Neural cell (in vitro differentiated cells): ENCODE data around the gene RBBP7. TPM values are rescaled to one million over a fixed set of nuclear protein-coding genes. Genes with fewer than 3 reads are reported as not detected.

Source experiments
- H2AFZ ChIP-seq: fragments of 200-600, 300-800 bp; sonication (generic), shearing (Covaris generic); 2 replicates; pipeline ENCODE4 v1.6.0; 2014; ENCODE audit warnings: low read depth, mild to moderate bottlenecking, antibody characterized with exemption, low read length, moderate library complexity
- H3F3A ChIP-seq: fragments of 200-600 bp; shearing (Covaris generic); 2 replicates; pipeline ENCODE4 v1.6.1; 2016; ENCODE audit warnings: mild to moderate bottlenecking, moderate library complexity, mixed read lengths, antibody characterized with exemption, low read length; ENCODE audit not compliant: insufficient read depth, poor library complexity, severe bottlenecking
- H3K27ac ChIP-seq: fragments of 200-600, 300-800 bp; sonication (generic), shearing (Covaris generic); 2 replicates; pipeline ENCODE4 v1.5.1; 2014; ENCODE audit warnings: mild to moderate bottlenecking, low read length, moderate library complexity
- H3K27me3 ChIP-seq: fragments of 300-800, 200-600 bp; sonication (generic), shearing (Covaris generic); 2 replicates; pipeline ENCODE4 v1.6.0; 2014; ENCODE audit warnings: mild to moderate bottlenecking, low read depth, low read length, moderate library complexity; ENCODE audit not compliant: insufficient read depth
- H3K36me3 ChIP-seq: fragments of 300-800, 200-600 bp; sonication (generic), shearing (Covaris generic); 2 replicates; pipeline ENCODE4 v1.5.1; 2014; ENCODE audit warnings: mild to moderate bottlenecking, antibody characterized with exemption, low read length, moderate library complexity; ENCODE audit not compliant: insufficient read depth
- H3K4me2 ChIP-seq: fragments of 300-800, 200-600 bp; sonication (generic), shearing (Covaris generic); 2 replicates; pipeline ENCODE4 v1.6.0; 2014; ENCODE audit warnings: mild to moderate bottlenecking, low read length
- H3K4me3 ChIP-seq: fragments of 300-800, 200-600 bp; sonication (generic), shearing (Covaris generic); 2 replicates; pipeline ENCODE4 v1.5.1; 2014; ENCODE audit warnings: mild to moderate bottlenecking, low read length, moderate library complexity
- H3K79me2 ChIP-seq: fragments of 200-600 bp; shearing (Covaris generic); replicated peaks from 2 replicates; pipeline ENCODE4 v1.6.0; 2014; ENCODE audit warnings: mild to moderate bottlenecking, low read length, moderate library complexity; ENCODE audit not compliant: insufficient read depth
- H3K9ac ChIP-seq: fragments of 300-800, 200-600 bp; sonication (generic), shearing (Covaris generic); 2 replicates; pipeline ENCODE4 v1.6.1; 2016; ENCODE audit warnings: mild to moderate bottlenecking, low read length, mixed read lengths
- H3K9me2 ChIP-seq: fragments of 200-600 bp; shearing (Covaris generic); 2 replicates; pipeline ENCODE4 v1.6.1; 2016; ENCODE audit warnings: mild to moderate bottlenecking, low read length, mixed read lengths; ENCODE audit not compliant: insufficient read depth
- H3K9me3 ChIP-seq: fragments of 200-600, 300-800 bp; sonication (generic), shearing (Covaris generic); 2 replicates; pipeline ENCODE4 v1.6.1; 2016; ENCODE audit warnings: mild to moderate bottlenecking, mixed run types, low read length, moderate library complexity, mixed read lengths
- H4K20me1 ChIP-seq: fragments of 200-600 bp; shearing (Covaris generic); 2 replicates; pipeline ENCODE4 v1.6.1; 2016; ENCODE audit warnings: mild to moderate bottlenecking, mixed run types; ENCODE audit not compliant: insufficient read depth
- CTCF ChIP-seq: fragments of 450-650 bp; IDR thresholded peaks from 2 replicates; pipeline ENCODE4 v1.5.1; 2014; ENCODE audit warnings: antibody characterized with exemption, mild to moderate bottlenecking, moderate library complexity; ENCODE audit not compliant: poor library complexity, severe bottlenecking
- EP300 ChIP-seq: fragments of 450-650 bp; conservative IDR thresholded peaks from 2 replicates; pipeline ENCODE4 v1.6.1; 2014; ENCODE audit warnings: antibody characterized with exemption, mild to moderate bottlenecking, moderate library complexity; ENCODE audit not compliant: poor library complexity, severe bottlenecking
- EZH2 ChIP-seq: fragments of 200-600, 300-800 bp; shearing (Covaris generic), sonication (generic); IDR thresholded peaks from 2 replicates; pipeline ENCODE4 v1.6.1; 2014; ENCODE audit warnings: antibody characterized with exemption, low read length, borderline replicate concordance, mild to moderate bottlenecking; ENCODE audit not compliant: insufficient read depth, poor library complexity, severe bottlenecking
- MXI1 ChIP-seq: fragments of 450-650 bp; conservative IDR thresholded peaks from 2 replicates; pipeline ENCODE4 v1.6.1; 2014; ENCODE audit warnings: antibody characterized with exemption, mild to moderate bottlenecking; ENCODE audit not compliant: poor library complexity, severe bottlenecking
- POLR2AphosphoS5 ChIP-seq: IDR thresholded peaks from 2 replicates; pipeline ENCODE4 v1.6.1; 2012
- RAD21 ChIP-seq: fragments of 450-650 bp; conservative IDR thresholded peaks from 2 replicates; pipeline ENCODE4 v1.6.1; 2014; ENCODE audit warnings: antibody characterized with exemption, mild to moderate bottlenecking, moderate library complexity
- SMC3 ChIP-seq: fragments of 450-650 bp; conservative IDR thresholded peaks from 2 replicates; pipeline ENCODE4 v1.6.1; 2014; ENCODE audit warnings: antibody characterized with exemption, mild to moderate bottlenecking, moderate library complexity; ENCODE audit not compliant: poor library complexity
- TAF1 ChIP-seq: IDR thresholded peaks from 2 replicates; pipeline ENCODE4 v1.6.1; 2012; ENCODE audit warnings: low read depth
- polyA plus RNA-seq: library from polyadenylated mRNA; depleted of rRNA; stranded (reverse); fragments of >200 nt; gene quantifications from 2 replicates; pipeline ENCODE4 v1.2.3, GENCODE V29; 2014
- TF ChIP-seq, protein P1 (sequence below): IDR thresholded peaks from 2 replicates; pipeline ENCODE4 v1.6.1; 2012; ENCODE audit warnings: borderline replicate concordance

Gene RBBP7
- polyA plus RNA-seq, 1 donor from 2014 or later, result 204 TPM

GRCh38 chrX:16917120-16917519 is 47.0 kb upstream of the RBBP7 start:
- H3K27ac ChIP-seq, result no peak overlapping the region
- no peak overlapping the region for H2AFZ ChIP-seq
- no peaks in the 10 kb centered on the region for H4K20me1 ChIP-seq
- H3K9ac ChIP-seq, result no peak overlapping the region
- no peak overlapping the region for H3K4me3 ChIP-seq
- no peaks in the 10 kb centered on the region for H3F3A ChIP-seq
- H3K9me2 ChIP-seq, result no peaks in the 10 kb centered on the region
- TF ChIP-seq MXI1 (no peak), EP300 (no peak), CTCF (no peak), EZH2 (no peak), SMC3 (no peak), RAD21 (no peak), POLR2AphosphoS5 (no peak), TAF1 (no peak)
- TF ChIP-seq, protein P1, sequence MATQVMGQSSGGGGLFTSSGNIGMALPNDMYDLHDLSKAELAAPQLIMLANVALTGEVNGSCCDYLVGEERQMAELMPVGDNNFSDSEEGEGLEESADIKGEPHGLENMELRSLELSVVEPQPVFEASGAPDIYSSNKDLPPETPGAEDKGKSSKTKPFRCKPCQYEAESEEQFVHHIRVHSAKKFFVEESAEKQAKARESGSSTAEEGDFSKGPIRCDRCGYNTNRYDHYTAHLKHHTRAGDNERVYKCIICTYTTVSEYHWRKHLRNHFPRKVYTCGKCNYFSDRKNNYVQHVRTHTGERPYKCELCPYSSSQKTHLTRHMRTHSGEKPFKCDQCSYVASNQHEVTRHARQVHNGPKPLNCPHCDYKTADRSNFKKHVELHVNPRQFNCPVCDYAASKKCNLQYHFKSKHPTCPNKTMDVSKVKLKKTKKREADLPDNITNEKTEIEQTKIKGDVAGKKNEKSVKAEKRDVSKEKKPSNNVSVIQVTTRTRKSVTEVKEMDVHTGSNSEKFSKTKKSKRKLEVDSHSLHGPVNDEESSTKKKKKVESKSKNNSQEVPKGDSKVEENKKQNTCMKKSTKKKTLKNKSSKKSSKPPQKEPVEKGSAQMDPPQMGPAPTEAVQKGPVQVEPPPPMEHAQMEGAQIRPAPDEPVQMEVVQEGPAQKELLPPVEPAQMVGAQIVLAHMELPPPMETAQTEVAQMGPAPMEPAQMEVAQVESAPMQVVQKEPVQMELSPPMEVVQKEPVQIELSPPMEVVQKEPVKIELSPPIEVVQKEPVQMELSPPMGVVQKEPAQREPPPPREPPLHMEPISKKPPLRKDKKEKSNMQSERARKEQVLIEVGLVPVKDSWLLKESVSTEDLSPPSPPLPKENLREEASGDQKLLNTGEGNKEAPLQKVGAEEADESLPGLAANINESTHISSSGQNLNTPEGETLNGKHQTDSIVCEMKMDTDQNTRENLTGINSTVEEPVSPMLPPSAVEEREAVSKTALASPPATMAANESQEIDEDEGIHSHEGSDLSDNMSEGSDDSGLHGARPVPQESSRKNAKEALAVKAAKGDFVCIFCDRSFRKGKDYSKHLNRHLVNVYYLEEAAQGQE, result no peak
- H3K36me3 ChIP-seq, result no peaks in the 10 kb centered on the region
- H3K27me3 ChIP-seq, result no peaks in the 10 kb centered on the region
- no peaks in the 10 kb centered on the region for H3K9me3 ChIP-seq
- no peaks in the 10 kb centered on the region for H3K79me2 ChIP-seq
- no peak overlapping the region for H3K4me2 ChIP-seq

DNA sequence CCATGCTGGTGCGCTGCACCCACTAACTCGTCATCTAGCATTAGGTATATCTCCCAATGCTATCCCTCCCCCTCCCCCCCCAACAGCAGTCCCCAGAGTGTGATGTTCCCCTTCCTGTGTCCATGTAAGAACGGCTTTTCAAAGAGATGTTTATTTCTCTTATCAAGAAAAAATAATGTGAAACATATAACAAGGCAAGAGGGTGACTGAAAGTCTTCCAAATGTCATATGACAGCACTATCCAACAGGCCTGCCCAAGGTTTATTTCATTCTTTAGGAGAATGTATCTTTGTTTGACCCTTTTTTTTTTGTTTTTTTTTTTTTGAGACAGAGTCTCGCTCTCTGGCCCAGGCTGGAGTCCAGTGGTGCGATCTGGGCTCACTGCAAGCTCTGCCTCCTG is 46.4 kb upstream of the RBBP7 start:
- no peak overlapping the region for H3K4me3 ChIP-seq
- no peaks in the 10 kb centered on the region for H3K9me2 ChIP-seq
- TF ChIP-seq MXI1 (no peak), EZH2 (no peak), TAF1 (no peak), EP300 (no peak), RAD21 (no peak), POLR2AphosphoS5 (no peak), CTCF (no peak), SMC3 (no peak)
- TF ChIP-seq, protein P1, result no peak
- H3K4me2 ChIP-seq, result no peak overlapping the region
- no peaks in the 10 kb centered on the region for H3K9me3 ChIP-seq
- no peaks in the 10 kb centered on the region for H3K36me3 ChIP-seq
- H3F3A ChIP-seq, result no peaks in the 10 kb centered on the region
- H2AFZ ChIP-seq, result no peak overlapping the region
- H3K79me2 ChIP-seq, result no peaks in the 10 kb centered on the region
- no peaks in the 10 kb centered on the region for H3K27me3 ChIP-seq
- H3K27ac ChIP-seq, result no peak overlapping the region
- H4K20me1 ChIP-seq, result no peaks in the 10 kb centered on the region
- H3K9ac ChIP-seq, result no peak overlapping the region
